Panc1 (cell line): ENCODE measurements around the gene GUCD1.
"Not testable (repeated sequence)": the region's sequence is repeated elsewhere in the genome, so short reads cannot be mapped to it uniquely, and the experiment has no call there.

ENCODE experiments used
- CTCF ChIP-seq: fragments of 450-650 bp; IDR thresholded peaks from 2 replicates; pipeline ENCODE4 v1.5.1; 2017; ENCODE audit warnings: mild to moderate bottlenecking
- POLR2AphosphoS5 ChIP-seq: IDR thresholded peaks from 2 replicates; pipeline ENCODE4 v1.6.1; 2012; ENCODE audit warnings: mild to moderate bottlenecking, low read depth, low read length, moderate library complexity
- SIN3A ChIP-seq: IDR thresholded peaks from 2 replicates; pipeline ENCODE4 v1.6.1; 2012; ENCODE audit warnings: low read depth, mild to moderate bottlenecking, low read length, moderate library complexity, borderline replicate concordance; ENCODE audit not compliant: insufficient read depth
- TF ChIP-seq, protein P1 (sequence below), 2 experiments: IDR thresholded peaks; 2 replicates each; pipeline ENCODE4 v1.6.1; 2011 to 2012; ENCODE audit warnings: low read depth in 2 of 2, control low read depth in 1 of 2, low read length in 1 of 2, mild to moderate bottlenecking in 1 of 2, moderate library complexity in 1 of 2; ENCODE audit not compliant: insufficient read depth in 1 of 2

DNA sequence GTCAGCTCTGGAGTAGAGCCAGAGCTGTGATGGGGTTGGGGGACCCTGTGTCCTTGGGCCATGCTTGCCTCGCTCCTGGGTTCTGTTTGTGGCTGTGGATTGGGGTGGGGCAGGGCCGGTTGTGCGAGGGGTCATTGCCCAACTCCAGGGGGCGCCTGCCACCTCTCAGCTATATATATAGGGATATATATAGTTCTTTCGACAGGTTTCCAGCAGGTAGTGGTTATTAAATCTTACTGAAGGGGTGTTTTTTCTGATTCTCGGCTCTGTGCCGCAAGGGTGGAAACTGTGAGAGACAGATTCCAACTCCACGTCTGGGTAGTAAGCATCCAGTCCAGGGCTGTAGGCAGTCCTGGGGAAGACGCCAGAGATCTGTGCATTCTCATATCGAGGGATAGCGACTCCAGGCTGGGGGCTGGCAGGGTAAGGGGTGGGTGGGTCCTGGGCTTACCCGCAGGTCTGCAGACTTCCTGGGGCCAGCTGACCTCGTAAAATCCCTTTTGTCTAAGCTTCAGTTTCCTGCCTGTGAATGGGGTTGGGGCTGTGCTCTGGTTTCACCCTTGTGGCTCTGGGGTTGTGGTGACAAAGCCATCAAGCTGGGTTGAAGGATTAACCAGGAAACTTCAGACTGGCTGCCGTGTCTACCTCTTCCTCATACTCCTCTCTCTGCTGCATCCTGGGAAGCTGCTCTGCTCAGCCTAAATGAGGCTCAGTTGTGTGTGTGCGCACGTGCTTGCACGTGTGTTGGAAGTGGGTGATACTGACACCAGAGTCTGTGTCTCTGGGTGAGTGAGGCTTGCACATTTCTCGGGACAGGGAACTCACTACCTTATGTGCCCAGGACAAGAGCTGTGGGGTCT is 49.1 kb upstream of the GUCD1 start:
- TF ChIP-seq, protein P1, sequence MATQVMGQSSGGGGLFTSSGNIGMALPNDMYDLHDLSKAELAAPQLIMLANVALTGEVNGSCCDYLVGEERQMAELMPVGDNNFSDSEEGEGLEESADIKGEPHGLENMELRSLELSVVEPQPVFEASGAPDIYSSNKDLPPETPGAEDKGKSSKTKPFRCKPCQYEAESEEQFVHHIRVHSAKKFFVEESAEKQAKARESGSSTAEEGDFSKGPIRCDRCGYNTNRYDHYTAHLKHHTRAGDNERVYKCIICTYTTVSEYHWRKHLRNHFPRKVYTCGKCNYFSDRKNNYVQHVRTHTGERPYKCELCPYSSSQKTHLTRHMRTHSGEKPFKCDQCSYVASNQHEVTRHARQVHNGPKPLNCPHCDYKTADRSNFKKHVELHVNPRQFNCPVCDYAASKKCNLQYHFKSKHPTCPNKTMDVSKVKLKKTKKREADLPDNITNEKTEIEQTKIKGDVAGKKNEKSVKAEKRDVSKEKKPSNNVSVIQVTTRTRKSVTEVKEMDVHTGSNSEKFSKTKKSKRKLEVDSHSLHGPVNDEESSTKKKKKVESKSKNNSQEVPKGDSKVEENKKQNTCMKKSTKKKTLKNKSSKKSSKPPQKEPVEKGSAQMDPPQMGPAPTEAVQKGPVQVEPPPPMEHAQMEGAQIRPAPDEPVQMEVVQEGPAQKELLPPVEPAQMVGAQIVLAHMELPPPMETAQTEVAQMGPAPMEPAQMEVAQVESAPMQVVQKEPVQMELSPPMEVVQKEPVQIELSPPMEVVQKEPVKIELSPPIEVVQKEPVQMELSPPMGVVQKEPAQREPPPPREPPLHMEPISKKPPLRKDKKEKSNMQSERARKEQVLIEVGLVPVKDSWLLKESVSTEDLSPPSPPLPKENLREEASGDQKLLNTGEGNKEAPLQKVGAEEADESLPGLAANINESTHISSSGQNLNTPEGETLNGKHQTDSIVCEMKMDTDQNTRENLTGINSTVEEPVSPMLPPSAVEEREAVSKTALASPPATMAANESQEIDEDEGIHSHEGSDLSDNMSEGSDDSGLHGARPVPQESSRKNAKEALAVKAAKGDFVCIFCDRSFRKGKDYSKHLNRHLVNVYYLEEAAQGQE (IDR thresholded peaks at IDR 0.05; ENCODE audit: insufficient read depth in 1 of 2, low read depth in 2 of 2, low read length in 1 of 2) = not testable (repeated sequence)
- TF ChIP-seq CTCF, SIN3A, POLR2AphosphoS5: not testable (repeated sequence)
